ENCODE data around the gene SORCS2.

GRCh38 chr4:7227008-7227407 lies 34.7 kb downstream of the SORCS2 start:
- TF ChIP-seq, protein P1, sequence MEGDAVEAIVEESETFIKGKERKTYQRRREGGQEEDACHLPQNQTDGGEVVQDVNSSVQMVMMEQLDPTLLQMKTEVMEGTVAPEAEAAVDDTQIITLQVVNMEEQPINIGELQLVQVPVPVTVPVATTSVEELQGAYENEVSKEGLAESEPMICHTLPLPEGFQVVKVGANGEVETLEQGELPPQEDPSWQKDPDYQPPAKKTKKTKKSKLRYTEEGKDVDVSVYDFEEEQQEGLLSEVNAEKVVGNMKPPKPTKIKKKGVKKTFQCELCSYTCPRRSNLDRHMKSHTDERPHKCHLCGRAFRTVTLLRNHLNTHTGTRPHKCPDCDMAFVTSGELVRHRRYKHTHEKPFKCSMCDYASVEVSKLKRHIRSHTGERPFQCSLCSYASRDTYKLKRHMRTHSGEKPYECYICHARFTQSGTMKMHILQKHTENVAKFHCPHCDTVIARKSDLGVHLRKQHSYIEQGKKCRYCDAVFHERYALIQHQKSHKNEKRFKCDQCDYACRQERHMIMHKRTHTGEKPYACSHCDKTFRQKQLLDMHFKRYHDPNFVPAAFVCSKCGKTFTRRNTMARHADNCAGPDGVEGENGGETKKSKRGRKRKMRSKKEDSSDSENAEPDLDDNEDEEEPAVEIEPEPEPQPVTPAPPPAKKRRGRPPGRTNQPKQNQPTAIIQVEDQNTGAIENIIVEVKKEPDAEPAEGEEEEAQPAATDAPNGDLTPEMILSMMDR (IDR thresholded peaks at IDR 0.05), result peak in 1 of 6 experiments; percentile 28
- TF ChIP-seq POLR2AphosphoS5 (IDR thresholded peaks at IDR 0.05) (peak in 1 of 2 donors; percentile 81), POLR2A (IDR thresholded peaks at IDR 0.05) (no peak)
